Ishikawa (cell line): Measurements from ENCODE around the gene TUBGCP6.

ENCODE experiments used
- CEBPB ChIP-seq: IDR thresholded peaks from 2 replicates; pipeline ENCODE4 v1.6.1; 2012
- CREB1 ChIP-seq: IDR thresholded peaks from 2 replicates; pipeline ENCODE4 v1.6.1; 2012; ENCODE audit warnings: low read depth
- EGR1 ChIP-seq: IDR thresholded peaks from 2 replicates; pipeline ENCODE4 v1.6.1; 2012
- EP300 ChIP-seq: IDR thresholded peaks from 2 replicates; pipeline ENCODE4 v1.6.1; 2012; ENCODE audit warnings: borderline replicate concordance
- FOXM1 ChIP-seq: IDR thresholded peaks from 2 replicates; pipeline ENCODE4 v1.6.1; 2012; ENCODE audit warnings: low read depth, borderline replicate concordance
- MAX ChIP-seq: IDR thresholded peaks from 2 replicates; pipeline ENCODE4 v1.6.1; 2012
- NFIC ChIP-seq: IDR thresholded peaks from 2 replicates; pipeline ENCODE4 v1.6.1; 2012
- RAD21 ChIP-seq: IDR thresholded peaks from 2 replicates; pipeline ENCODE4 v1.6.1; 2012; ENCODE audit warnings: low read depth
- TAF1 ChIP-seq: IDR thresholded peaks from 2 replicates; pipeline ENCODE4 v1.6.1; 2012; ENCODE audit warnings: low read depth, mild to moderate bottlenecking
- TCF12 ChIP-seq: IDR thresholded peaks from 2 replicates; pipeline ENCODE4 v1.6.1; 2012; ENCODE audit warnings: low read depth
- TEAD4 ChIP-seq: IDR thresholded peaks from 2 replicates; pipeline ENCODE4 v1.6.1; 2012
- USF1 ChIP-seq: IDR thresholded peaks from 2 replicates; pipeline ENCODE4 v1.6.1; 2012
- YY1 ChIP-seq: IDR thresholded peaks from 2 replicates; pipeline ENCODE4 v1.6.1; 2012; ENCODE audit warnings: low read depth
- ZBTB7A ChIP-seq: IDR thresholded peaks from 2 replicates; pipeline ENCODE4 v1.6.1; 2012; ENCODE audit warnings: low read depth
- TF ChIP-seq, protein P1 (sequence below): IDR thresholded peaks from 2 replicates; pipeline ENCODE4 v1.6.1; 2012; ENCODE audit warnings: low read depth, mild to moderate bottlenecking

Gene TUBGCP6

GRCh38 chr22:50270666-50271394 lies 26.0 kb upstream of the TUBGCP6 start:
- TF ChIP-seq, protein P1, sequence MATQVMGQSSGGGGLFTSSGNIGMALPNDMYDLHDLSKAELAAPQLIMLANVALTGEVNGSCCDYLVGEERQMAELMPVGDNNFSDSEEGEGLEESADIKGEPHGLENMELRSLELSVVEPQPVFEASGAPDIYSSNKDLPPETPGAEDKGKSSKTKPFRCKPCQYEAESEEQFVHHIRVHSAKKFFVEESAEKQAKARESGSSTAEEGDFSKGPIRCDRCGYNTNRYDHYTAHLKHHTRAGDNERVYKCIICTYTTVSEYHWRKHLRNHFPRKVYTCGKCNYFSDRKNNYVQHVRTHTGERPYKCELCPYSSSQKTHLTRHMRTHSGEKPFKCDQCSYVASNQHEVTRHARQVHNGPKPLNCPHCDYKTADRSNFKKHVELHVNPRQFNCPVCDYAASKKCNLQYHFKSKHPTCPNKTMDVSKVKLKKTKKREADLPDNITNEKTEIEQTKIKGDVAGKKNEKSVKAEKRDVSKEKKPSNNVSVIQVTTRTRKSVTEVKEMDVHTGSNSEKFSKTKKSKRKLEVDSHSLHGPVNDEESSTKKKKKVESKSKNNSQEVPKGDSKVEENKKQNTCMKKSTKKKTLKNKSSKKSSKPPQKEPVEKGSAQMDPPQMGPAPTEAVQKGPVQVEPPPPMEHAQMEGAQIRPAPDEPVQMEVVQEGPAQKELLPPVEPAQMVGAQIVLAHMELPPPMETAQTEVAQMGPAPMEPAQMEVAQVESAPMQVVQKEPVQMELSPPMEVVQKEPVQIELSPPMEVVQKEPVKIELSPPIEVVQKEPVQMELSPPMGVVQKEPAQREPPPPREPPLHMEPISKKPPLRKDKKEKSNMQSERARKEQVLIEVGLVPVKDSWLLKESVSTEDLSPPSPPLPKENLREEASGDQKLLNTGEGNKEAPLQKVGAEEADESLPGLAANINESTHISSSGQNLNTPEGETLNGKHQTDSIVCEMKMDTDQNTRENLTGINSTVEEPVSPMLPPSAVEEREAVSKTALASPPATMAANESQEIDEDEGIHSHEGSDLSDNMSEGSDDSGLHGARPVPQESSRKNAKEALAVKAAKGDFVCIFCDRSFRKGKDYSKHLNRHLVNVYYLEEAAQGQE, result peak; percentile 98
- TF ChIP-seq ZBTB7A (peak; percentile 67), CREB1 (no peak), TAF1 (no peak), CEBPB (no peak), TCF12 (no peak; the same call in 1 of the 2 replicates), TEAD4 (no peak), EP300 (no peak), MAX (peak; percentile 59; the same call in 1 of the 2 replicates), USF1 (no peak), NFIC (no peak), EGR1 (no peak), FOXM1 (no peak), RAD21 (peak; percentile 22; the same call in 1 of the 2 replicates), YY1 (no peak)

DNA sequence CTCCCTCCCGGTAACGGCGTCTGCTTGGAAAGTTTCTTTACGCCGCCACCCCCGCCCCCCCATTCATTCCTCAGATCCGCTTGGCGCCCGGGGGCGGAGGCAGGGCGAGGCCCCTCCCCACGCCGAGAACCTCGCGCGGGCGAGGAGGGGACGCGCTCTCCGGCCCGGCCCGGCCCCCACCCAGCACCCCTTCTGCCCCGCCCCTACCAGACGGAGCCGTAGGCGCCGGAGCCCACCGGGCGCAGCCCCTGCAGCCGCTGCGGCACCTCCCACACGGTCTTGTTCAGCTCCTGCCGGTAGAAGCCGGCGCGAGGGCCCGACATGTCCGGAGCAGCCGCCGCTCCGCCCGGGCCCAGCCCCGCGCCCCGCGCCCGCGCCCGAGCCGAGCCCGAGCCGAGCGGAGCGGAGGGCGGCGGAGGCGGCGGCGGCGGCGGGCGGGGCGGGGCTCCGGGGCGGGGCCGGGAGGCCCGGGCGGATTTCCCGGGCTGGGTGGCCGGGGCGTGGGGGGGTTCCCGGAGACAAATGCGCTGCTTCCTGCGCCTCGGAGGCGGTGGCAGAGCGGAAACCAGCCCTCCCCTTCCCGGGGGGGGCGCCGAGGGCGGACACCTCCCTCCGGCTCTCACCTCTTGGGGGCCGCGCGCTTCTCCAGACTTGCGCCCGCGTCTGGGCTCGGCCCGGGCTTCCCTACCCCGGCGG lies 25.3 kb upstream of the TUBGCP6 start, which contains the start of gene MAPK11:
Gene MAPK11, minus strand, starts transcription at position 411 of the 696 bp plus-strand sequence. Its CDS starts 88 bp downstream, at position 323.
- 0 out of 2 replicates have a peak, but pooled peaks have one; percentile 24 for TF ChIP-seq ZBTB7A
- TF ChIP-seq FOXM1, result no peak

DNA sequence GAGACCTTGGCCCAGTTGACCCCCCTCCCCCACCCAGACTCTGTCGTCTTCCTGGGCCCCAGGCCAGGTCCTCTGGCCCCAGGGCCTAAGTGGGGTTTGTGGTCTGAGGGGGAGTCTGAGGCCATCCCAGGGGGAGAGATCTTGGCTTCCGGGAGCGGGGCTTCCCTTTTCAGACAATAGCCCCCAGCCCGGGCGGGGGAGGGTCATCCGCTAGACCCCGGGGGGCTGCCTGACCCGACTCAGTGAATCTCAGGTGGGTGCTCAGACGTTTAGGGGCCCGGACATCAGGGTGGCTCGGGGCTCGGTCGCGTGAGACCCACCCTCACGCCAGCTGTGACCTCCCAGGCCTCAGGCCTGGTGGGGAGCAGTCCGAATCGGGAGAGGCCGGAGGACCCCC lies 24.7 kb upstream of the TUBGCP6 start:
- TF ChIP-seq TCF12 (no peak), ZBTB7A (peak; percentile 51; the same call in 1 of the 2 replicates)

DNA sequence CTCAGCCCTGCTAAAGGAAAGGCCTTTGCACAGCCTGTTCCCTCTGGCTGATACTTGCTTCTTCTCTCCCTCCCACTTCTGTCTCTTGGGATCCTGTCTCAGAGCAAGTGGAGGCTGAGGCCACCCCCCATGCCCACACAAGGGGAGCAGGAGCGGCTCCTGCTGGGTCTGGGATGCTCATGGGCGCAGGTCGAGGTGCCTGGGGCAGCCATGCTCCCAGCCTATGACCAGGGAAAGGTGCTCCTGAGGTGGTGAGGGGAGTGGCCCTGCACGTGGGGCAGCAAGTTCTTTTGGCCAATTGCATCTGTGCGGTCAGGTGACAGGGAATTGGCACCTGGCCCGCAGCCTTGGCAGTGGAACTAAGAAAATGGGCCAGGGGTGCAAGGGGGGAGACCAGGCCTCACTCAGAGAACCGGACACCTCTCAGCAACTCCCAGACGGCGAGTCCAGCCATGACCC lies 23.9 kb upstream of the TUBGCP6 start:
- TF ChIP-seq EGR1, result no peak
- no peak; the same call in 1 of the 2 replicates for TF ChIP-seq TAF1
- peak; percentile 93 for TF ChIP-seq USF1
- TF ChIP-seq, protein P1, result no peak
- TF ChIP-seq MAX, result peak; percentile 87
- TF ChIP-seq NFIC, result peak; percentile 89

- no peak for TF ChIP-seq CEBPB
- TF ChIP-seq NFIC, result no peak
- peak; percentile 71; the same call in 1 of the 2 replicates for TF ChIP-seq ZBTB7A
- peak; percentile 76 for TF ChIP-seq MAX
- no peak for TF ChIP-seq CREB1
- peak; percentile 42; the same call in 1 of the 2 replicates for TF ChIP-seq RAD21
- TF ChIP-seq EGR1, result 0 out of 2 replicates have a peak, but pooled peaks have one; percentile 6
- no peak for TF ChIP-seq FOXM1
- TF ChIP-seq, protein P1, result no peak
Measured at GRCh38 chr22:50267591-50268390, 23.0 kb upstream of the TUBGCP6 start.
